Measurements from ENCODE around the gene CCDC190. TPM values are rescaled to one million over a fixed set of nuclear protein-coding genes. Genes with fewer than 3 reads are reported as not detected.
A peak's percentile ranks its signal among the peaks of the same experiment; 100 is the strongest.
"Not testable (repeated sequence)": the region's sequence is repeated elsewhere in the genome, so short reads cannot be mapped to it uniquely, and the experiment has no call there.

The CCDC190 gene
- total RNA-seq, 1 experiment from 2014 or later, result not detected

DNA sequence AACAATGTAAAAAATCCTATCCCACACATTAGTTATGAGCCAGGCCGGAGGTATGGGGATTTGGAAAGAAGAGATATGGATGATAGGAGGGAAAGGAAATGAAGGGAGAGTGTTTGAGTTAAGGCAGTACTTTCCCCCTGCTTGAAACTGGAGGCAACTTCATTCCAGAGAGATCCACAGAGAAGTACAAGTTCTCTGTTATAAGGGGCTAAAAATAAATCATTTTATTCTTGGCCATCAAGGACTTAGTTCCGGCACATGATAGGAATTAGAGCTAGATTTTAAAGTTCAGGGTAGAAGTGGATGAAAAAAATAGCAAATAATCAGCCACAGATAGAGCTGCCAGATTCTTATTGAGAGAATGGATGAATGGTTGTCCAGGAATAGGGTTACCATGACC, 42.8 kb downstream of the CCDC190 start:
- intact Hi-C loops (cut with micrococcal nuclease; ENCODE audit: unreplicated experiment); CTCF ChIA-PET; H3K36me3 ChIP-seq (ENCODE audit: control insufficient read depth, insufficient read depth, low read length); H3K4me3 ChIP-seq (ENCODE audit: low read depth in 2 of 2, low read length in 2 of 2); DNase-seq (ENCODE audit: low read depth, low spot score); H3K9me3 ChIP-seq (ENCODE audit: control insufficient read depth, insufficient read depth, low read depth, low read length); H3K27me3 ChIP-seq (ENCODE audit: control insufficient read depth, insufficient read depth, low read length); ATAC-seq; H3K4me1 ChIP-seq (ENCODE audit: control insufficient read depth, insufficient read depth, low read length); H3K27ac ChIP-seq (ENCODE audit: low read length); POLR2A ChIA-PET; in situ Hi-C loops (cut with HindIII; ENCODE audit: low pct_unique_long_range_greater_than_20kb, low sequenced_read_pairs); BruUV-seq (replicated peaks): not testable (repeated sequence)

DNA sequence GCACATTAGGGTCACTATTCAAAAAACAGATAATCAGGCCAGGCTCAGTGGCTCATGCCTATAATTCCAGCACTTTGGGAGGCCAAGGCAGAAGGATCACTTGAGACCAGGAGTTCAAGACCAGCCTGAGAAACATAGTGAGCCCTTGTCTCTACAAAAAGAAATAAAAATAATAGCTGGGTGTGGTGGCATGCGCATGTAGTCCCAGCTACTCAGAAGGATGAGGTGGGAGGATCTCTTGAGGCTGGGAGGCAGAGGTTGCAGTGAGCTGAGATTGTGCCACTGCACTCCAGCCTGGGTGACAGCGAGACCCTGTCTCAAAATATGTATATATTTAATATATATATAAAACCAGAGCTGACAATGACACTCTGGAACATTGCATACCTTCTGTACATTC, 48.6 kb downstream of the CCDC190 start:
- ATAC-seq; in situ Hi-C loops (cut with HindIII; ENCODE audit: low pct_unique_long_range_greater_than_20kb, low sequenced_read_pairs): not testable (repeated sequence)

GRCh38 chr1:162807503-162807902, 53.5 kb downstream of the CCDC190 start:
- H3K27me3 ChIP-seq (ENCODE audit: control insufficient read depth, insufficient read depth, low read length); in situ Hi-C loops (cut with HindIII; ENCODE audit: low pct_unique_long_range_greater_than_20kb, low sequenced_read_pairs); CTCF ChIA-PET; H3K27ac ChIP-seq (ENCODE audit: low read length); DNase-seq (ENCODE audit: low read depth, low spot score); H3K4me3 ChIP-seq (ENCODE audit: low read depth in 2 of 2, low read length in 2 of 2); POLR2A ChIA-PET; ATAC-seq; H3K4me1 ChIP-seq (ENCODE audit: control insufficient read depth, insufficient read depth, low read length); BruUV-seq (replicated peaks); intact Hi-C loops (cut with micrococcal nuclease; ENCODE audit: unreplicated experiment); H3K9me3 ChIP-seq (ENCODE audit: control insufficient read depth, insufficient read depth, low read depth, low read length); H3K36me3 ChIP-seq (ENCODE audit: control insufficient read depth, insufficient read depth, low read length): not testable (repeated sequence)

More for the DNA sequence above, 48.6 kb downstream of the CCDC190 start:
- H3K4me1 ChIP-seq (ENCODE audit: control insufficient read depth, insufficient read depth, low read length); CTCF ChIA-PET; H3K27me3 ChIP-seq (ENCODE audit: control insufficient read depth, insufficient read depth, low read length); H3K27ac ChIP-seq (ENCODE audit: low read length); H3K36me3 ChIP-seq (ENCODE audit: control insufficient read depth, insufficient read depth, low read length); POLR2A ChIA-PET; H3K4me3 ChIP-seq (ENCODE audit: low read depth in 2 of 2, low read length in 2 of 2); H3K9me3 ChIP-seq (ENCODE audit: control insufficient read depth, insufficient read depth, low read depth, low read length); intact Hi-C loops (cut with micrococcal nuclease; ENCODE audit: unreplicated experiment); DNase-seq (ENCODE audit: low read depth, low spot score): not testable (repeated sequence)
- TSS peak; percentile 44 for BruUV-seq (replicated peaks)

Other genes with a start within 250 kb of the CCDC190 start
- 1.9 TPM for gene DDR2, start 228.7 kb downstream of the CCDC190 start, total RNA-seq (2021; ENCODE audit: unreplicated experiment)
- 24.6 TPM for gene HSD17B7, start 70.5 kb downstream of the CCDC190 start, total RNA-seq (2021; ENCODE audit: unreplicated experiment)
- gene RGS4, start 208.2 kb upstream of the CCDC190 start, total RNA-seq (2021; ENCODE audit: unreplicated experiment), result 0.26 TPM

Data from Panc1 (cell line).